IPS-18c (cell line): ENCODE data around the gene FIBIN.
"Not testable (repeated sequence)": the region's sequence is repeated elsewhere in the genome, so short reads cannot be mapped to it uniquely, and the experiment has no call there.

Experiments
- H3K4me3 ChIP-seq: 2 replicates; pipeline ENCODE4 v1.7.0; 2013; ENCODE audit warnings: low read depth, mild to moderate bottlenecking, low read length, moderate library complexity; ENCODE audit not compliant: insufficient read depth
- H3K9me3 ChIP-seq: one replicate; pipeline ENCODE4 v1.6.1; 2013; ENCODE audit warnings: mild to moderate bottlenecking, low read length, moderate library complexity; ENCODE audit not compliant: control insufficient read depth, insufficient read depth

FIBIN gene

DNA sequence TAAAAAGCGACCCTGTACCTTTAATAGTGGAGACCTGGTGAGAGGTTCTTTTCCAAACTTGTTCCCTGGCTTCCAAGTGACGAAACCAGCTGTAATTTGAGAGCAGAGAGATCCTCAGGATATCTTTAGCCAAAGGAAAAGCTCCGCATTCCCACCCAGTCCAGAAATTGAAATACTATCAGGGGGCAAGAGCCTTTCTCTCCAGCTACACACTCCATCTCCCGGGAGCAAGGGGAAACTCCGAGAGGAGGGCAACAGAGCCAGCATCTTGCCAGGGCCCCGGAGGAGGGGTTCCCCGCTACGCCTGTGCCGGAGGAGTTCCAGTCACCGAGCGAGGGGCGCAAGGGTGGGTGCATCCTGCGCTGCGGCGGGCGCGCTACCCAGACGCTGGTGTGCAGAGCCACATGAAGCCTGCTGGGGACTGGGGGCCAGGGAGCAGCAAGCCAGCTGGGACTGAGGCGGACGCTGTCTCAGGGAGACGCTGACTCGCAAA, at the start of gene FIBIN:
FIBIN (plus strand) TSS at position 148 of the 493 bp plus-strand sequence. CDS start 415 bp downstream, outside the sequence.
- Histone ChIP-seq H3K4me3 (peak within 1 kb of the TSS; percentile 56), H3K9me3 (no peaks in the 10 kb centered on the region)

DNA sequence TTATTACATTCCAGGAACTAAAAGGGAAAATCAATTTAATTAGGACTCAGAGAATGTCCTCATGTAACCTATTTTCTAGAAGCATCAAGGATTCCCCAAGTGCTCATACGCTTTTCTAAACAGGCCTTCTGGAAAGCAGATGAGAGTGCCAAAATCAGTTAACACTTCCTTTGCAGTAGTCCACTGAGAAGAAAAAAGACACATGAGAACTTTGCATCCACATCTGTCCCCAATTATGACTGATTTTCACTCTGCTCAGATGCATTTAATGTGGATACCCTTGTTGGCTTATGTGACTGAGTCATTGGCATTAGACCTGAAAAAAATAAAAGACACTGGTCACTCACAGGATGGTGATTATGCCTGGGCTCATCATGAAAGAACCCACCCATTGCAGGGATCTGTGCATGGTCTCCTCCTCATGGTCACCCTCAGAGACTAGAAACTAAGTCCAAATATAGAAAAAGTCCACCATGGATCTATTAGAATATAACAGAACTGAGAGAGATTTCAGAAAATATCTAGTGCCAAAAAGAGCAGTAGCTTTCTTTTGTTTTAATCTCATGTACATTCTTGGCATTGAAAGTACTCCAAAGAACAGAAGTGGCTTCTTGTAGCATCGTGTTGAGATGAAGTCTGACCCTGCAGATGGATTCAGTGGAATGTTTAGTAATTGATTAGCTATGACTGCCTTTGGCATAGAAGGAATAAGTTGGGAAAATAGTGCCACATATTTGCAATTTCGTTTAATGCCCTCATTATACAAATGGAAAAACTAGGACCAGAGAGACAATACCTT, 48.8 kb upstream of the FIBIN start:
- Histone ChIP-seq H3K4me3 (no peak overlapping the region), H3K9me3 (no peaks in the 10 kb centered on the region)

DNA sequence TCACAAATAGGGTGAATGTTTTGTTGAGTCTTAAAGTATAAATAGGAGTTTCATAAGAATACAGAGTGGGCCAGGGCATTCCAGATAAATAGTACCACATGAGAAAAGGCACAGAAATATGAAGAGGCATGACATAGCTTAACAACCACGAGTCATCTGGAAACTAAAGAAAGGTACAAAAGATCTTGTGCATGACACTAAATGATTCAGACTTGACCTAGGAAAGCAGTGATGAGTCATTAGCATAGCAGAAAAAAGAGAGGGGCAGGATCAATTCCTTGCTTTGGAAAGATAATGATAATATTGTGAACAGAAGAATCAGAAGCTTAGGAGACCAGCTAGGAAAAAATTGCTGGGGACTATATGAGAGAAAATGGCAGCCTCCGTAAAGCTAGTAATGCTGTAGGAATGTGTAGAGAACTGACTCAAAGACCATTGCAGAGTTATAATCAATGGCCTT, 47.6 kb upstream of the FIBIN start:
- Histone ChIP-seq H3K9me3 (no peaks in the 10 kb centered on the region), H3K4me3 (no peak overlapping the region)

DNA sequence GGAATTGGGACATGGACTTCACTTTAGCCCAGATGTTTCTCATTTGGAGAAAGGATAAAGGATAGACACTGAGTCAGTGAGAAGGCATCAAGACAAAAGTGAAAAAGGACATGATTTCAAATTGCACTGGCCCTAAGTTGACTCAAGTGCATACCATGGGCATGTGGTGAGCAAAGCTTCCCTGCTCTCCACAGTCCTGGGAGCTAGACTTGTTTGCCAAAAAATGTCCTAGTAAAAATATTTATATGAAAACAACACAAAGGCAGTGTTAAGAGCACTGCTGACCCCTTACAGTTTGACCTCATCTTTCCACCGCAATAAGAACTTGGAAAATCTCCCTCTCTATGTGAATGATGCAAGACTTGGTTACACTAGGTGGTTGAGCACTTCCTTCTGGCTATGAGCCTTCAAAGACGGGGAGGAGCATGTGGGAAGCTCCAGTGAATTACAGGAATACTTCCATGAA, 46.5 kb upstream of the FIBIN start:
- no peaks in the 10 kb centered on the region for H3K9me3 ChIP-seq

DNA sequence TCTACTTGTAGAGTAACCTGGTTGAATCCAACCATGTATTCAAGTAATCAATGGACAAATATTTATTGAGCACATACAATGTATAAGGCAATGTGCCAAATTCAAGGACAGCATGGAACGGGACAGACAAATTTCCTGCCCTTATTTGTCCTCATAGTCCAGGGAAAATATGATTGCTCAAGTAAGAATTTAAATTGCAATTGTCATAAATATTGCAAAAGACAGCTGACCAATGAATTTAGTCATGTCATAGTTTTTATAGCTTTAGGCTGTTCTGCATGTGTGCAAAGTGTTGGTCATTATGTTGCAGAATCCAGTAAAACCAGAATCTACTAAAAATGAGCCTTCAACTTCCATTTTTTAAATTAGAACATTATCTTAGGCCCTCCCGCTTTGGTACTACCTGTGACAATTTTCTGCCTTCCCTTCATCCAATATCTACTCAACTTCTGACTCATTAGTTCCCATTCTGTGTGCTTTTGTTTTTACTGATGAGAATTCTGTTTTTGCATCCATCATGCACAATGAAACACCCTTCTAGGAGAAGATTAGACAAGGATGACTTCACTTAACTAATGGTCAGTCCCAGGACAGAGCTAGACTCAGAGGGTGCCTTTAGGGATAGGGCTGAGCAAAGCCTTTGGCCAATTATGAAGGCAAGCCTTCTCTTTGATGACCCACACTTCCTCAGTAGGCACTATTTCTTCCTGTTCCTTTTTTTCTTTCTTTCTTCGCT, 45.8 kb upstream of the FIBIN start:
- no peak overlapping the region for H3K4me3 ChIP-seq

More for the DNA sequence above, 46.5 kb upstream of the FIBIN start:
- H3K4me3 ChIP-seq: no peak overlapping the region

DNA sequence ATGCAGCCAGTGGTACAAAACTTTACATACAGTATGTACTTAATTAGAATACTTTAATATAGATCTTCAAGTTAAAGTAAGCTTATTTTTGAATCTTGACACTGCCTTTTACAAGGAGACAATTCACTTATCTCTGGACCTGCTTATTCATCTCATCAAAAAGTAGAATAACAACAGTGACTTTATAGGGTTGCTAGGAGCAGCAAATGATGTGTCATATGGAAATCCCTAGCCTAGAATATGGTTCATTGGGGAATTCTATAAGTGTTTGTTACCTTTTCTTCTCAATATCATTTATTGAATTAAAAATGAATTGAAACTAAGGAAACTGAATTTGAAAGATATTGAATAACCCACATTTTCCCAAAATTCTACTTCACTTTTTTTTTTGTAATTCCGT, 45.0 kb upstream of the FIBIN start:
- Histone ChIP-seq H3K4me3 (no peak overlapping the region), H3K9me3 (no peaks in the 10 kb centered on the region)

More for the DNA sequence above, 45.8 kb upstream of the FIBIN start:
- no peaks in the 10 kb centered on the region for H3K9me3 ChIP-seq

DNA sequence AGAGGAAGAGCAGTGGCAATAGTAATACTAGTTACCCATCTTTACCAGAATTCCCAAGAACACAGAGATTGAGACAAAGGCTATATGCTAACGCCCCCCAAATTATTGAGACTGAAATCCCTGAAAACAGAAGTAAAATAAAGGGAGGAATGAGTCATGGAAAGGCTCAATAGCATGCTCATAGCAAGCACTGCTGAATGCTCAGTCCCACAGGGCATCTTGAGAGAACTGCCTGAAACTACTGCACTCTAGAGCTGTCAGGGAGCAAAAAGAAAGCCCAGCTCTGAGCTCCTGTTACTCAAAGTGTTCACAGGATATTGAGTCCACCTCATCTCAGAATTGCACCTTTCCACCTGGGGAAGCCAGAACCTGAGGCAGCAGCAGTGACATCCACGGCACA, 44.1 kb upstream of the FIBIN start:
- Histone ChIP-seq H3K4me3 (no peak overlapping the region), H3K9me3 (no peaks in the 10 kb centered on the region)

DNA sequence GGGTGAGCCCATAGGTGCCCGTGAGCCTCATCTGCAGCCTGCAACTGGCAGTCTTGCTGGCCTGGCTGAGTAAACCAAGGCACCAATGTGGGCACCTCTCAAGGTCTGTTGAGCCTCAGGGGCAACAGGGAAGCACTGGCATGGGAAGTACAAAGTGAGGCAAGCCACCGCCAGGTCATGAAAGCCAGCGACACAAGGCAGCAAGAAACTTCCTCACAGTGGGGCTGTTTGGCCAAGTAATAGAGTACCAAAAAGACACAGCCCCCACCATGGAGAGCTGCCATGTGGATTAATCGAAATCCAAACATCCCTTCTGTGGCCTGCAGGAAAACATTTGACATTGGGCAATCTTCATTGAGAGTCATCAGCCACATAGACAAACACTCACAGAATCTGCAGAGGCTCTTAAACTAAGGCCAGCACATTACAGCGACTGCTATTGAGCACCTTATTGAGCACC, 43.6 kb upstream of the FIBIN start:
- Histone ChIP-seq H3K4me3 (no peak overlapping the region), H3K9me3 (no peaks in the 10 kb centered on the region)

DNA sequence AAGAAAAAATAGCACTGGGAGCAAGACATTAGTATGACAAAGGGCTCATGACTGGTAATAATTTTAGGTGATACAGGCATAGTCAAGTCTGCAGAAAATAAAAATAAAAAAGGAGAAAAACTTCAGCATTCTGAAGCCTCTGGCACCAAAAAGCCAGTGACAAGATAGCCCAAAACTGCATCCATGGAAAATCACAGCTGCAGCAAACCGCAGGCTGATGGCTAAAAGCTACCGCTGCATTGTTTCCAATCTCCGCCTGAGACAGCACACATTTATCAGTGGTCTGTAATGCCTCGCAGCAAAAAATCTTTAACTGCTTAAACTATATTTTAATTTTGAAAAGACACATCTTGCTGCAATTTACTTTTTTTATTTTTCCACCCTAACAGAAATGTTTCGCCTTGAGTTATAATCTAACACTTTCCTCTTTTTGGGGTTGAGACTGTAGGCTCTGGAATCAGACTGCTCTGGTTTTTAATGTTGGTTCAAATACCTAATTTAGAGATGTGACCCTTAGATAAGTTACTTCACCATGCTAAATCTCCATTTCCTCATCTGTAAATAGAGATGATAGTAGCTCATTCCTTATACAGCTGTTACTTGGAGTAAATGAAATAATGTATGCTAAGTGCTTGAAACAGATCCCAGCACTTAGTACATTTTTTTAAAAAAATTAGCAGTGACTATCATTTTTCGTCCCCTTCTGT, 42.0 kb upstream of the FIBIN start:
- Histone ChIP-seq H3K9me3 (no peaks in the 10 kb centered on the region), H3K4me3 (no peak overlapping the region)

DNA sequence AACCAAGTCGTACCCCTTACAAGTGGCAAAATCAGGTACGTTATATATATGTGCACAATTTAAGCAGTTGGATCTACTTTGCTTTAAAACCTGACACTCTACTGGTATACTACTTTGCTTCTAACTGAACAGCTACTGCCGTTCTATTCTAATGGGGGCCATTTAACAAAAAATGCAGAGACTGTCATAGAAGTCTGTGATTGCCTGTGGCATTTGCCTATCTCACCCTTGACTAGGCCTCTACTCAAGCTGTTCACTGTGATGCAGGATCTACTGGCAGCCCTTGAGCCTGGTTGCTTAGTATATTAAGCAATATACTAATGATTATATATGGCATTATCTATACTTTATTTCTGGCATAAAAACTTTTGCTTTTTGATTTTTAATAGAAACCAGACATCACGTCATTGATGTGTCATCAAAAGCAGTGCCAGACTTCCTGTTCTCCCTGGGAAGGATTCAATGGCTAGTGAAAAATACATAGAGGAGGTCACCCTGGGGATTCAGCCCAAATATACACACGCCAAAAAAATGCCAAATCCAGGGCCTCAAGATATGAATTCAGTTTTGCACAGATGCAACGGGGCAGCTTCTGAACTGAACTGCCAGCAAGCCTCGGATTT, 40.0 kb upstream of the FIBIN start:
- H3K9me3 ChIP-seq: no peaks in the 10 kb centered on the region
- no peak overlapping the region for H3K4me3 ChIP-seq

DNA sequence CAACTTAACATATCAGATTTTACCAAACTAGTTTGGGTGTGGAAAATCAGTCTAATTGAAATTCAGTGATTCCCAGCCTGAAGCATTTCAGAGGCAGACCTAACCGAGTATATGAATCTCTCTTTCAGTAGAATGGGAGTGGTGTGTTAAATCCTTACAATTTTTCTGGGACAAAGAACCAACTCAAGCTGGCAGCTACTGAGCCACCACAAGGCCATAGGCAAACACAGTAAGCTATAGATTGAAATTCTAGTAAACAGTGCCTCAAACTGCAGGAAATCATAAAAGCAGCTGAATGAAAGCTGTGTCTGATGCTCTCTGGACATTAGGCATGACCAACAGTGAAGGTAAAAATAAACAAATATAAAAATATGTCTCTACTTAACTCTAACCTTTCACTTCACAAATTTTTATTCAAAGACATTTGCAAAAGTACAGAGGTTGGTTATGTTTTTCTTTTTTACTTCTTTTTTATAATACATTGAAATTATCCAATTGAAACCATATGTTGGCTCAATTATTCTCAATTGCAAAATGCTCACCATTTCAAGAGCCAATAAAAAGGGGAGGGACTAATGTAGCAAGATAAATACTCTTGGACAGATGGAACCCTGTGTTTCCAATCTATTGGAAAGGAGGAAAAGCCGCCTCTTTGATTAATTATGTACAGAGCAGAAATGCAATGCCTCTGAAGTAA, 35.8 kb upstream of the FIBIN start:
- no peaks in the 10 kb centered on the region for H3K9me3 ChIP-seq
- H3K4me3 ChIP-seq: no peak overlapping the region

DNA sequence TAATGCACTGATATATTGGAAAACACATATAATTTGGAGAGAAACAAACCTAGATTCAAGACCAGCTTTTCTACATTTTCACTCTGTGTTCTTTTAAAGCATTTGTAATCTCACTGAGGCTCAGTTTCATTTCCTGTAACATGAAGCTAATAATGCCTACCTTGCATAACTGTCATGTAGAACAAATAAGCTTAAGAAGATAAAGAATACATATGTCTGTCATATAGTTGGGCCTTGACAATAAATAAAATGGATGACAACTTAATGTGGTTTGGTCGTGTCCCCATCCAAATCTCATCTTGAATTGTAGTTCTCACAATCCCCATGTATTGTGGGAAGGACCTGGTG, 35.2 kb upstream of the FIBIN start:
- H3K4me3 ChIP-seq: no peak overlapping the region
- H3K9me3 ChIP-seq: no peaks in the 10 kb centered on the region

DNA sequence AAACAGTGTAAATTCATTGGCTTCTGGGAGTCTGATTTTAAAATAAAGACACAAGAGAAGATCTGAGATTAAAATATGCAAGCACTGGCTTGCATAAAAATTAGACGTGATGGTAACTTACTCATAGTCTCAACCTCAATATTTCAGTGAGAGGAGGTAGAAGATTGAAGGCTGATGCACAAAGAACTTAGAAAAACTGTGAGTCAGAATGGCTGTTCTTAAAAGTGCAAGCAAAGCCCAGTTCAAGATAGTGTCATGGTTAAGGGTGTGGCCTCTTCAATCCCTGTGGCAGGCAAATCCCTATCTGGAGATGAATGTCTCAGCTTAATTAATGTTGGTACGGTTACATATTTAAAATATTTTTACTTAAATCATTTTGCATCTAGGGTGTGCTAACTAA, 33.6 kb upstream of the FIBIN start:
- Histone ChIP-seq H3K4me3 (no peak overlapping the region), H3K9me3 (no peaks in the 10 kb centered on the region)

DNA sequence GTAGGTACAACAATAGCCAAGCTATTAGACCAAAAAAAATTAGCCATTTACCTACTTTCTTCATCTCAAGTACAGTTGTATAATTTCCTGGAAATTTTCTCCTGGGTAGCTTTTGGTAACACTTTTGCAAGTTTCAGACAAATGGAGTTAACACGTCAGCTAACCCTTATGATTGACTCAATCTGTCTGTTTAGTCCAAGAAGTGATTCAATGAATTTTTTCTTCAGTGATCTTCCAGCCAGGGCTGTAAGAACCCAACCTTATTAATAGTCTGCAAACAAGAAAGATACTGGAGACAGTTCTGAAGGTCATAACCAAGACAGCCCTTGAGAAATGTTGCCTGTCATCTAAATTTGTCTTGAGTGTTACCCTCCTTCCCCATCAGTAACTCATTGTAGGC, 30.1 kb upstream of the FIBIN start:
- Histone ChIP-seq H3K4me3 (no peak overlapping the region), H3K9me3 (no peaks in the 10 kb centered on the region)

DNA sequence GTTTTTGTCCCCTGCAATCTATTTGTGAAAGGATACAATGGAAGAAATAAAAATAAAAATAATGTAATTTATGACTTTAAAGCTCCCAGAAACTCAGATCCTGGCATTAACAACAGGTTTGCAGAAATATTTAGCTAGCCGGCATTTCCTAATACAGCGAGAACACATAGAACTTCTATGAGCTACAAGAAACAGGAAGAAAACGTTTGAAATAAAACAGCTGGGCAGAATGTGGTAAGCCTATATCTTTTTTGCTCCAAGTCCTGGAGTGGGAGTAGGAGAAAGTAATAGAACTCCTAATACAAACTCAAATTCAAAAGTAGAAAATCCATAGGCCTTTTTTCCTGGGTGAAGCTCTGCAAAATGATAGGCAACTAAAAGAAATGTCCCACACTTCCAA, 29.6 kb upstream of the FIBIN start:
- no peak overlapping the region for H3K4me3 ChIP-seq
- H3K9me3 ChIP-seq: no peaks in the 10 kb centered on the region

DNA sequence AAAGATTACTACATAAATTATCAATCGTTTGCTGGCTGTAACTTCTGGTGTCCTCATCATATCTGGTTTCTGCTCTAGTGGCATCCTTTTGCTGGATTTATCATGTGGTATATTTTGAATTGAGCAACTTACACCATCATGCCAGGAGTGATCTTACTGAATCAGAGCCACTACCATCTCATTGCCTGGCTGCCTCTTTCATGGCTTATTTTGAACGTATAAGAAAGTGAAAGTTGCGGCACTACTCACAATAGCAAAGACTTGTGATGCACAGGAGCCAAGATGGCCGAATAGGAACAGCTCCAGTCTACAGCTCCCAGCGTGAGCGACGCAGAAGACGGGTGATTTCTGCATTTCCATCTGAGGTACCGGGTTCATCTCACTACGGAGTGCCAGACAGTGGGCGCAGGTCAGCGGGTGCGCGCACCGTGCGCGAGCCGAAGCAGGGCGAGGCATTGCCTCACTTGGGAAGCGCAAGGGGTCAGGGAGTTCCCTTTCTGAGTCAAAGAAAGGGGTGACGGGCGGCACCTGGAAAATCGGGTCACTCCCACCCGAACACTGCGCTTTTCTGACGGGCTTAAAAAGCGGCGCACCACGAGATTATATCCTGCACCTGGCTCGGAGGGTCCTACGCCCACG, 28.9 kb upstream of the FIBIN start:
- H3K4me3 ChIP-seq, H3K9me3 ChIP-seq: not testable (repeated sequence)
